OCI-LY3 (cell line): ENCODE results near the gene SYPL2.

Source experiments
- H2AFZ ChIP-seq: fragments of 200-600, 300-600 bp; shearing (Covaris generic); 2 replicates; pipeline ENCODE4 v1.6.0; 2014; ENCODE audit warnings: antibody characterized with exemption, low read depth, low read length
- H3K27ac ChIP-seq: fragments of 200-600, 300-600 bp; sonication (generic); 2 replicates; pipeline ENCODE4 v1.5.1; 2014; ENCODE audit warnings: mild to moderate bottlenecking, low read length, moderate library complexity, mixed read lengths
- H3K27me3 ChIP-seq: fragments of 200-600, 300-600 bp; sonication (generic); 2 replicates; pipeline ENCODE4 v1.6.1; 2014; ENCODE audit warnings: low read depth, low read length, mixed read lengths
- H3K36me3 ChIP-seq: fragments of 200-600, 300-600 bp; sonication (generic); replicated peaks from 2 replicates; pipeline ENCODE3; 2014; ENCODE audit warnings: low read depth, low read length, mixed read lengths
- H3K4me1 ChIP-seq: fragments of 300-600, 200-600 bp; sonication (generic); 2 replicates; pipeline ENCODE4 v1.6.1; 2014; ENCODE audit warnings: low read length, mixed read lengths
- H3K4me2 ChIP-seq: fragments of 200-600, 300-600 bp; sonication (generic); 2 replicates; pipeline ENCODE4 v1.6.1; 2014; ENCODE audit warnings: low read length, mixed read lengths
- H3K4me3 ChIP-seq: fragments of 300-600, 200-600 bp; sonication (generic); 2 replicates; pipeline ENCODE4 v1.5.1; 2014; ENCODE audit warnings: antibody characterized with exemption, mild to moderate bottlenecking, low read length, moderate library complexity
- H3K79me2 ChIP-seq: fragments of 300-600, 200-600 bp; shearing (Covaris generic); 2 replicates; pipeline ENCODE4 v1.6.1; 2014; ENCODE audit warnings: mild to moderate bottlenecking, low read length, mixed read lengths
- H3K9ac ChIP-seq: fragments of 300-600, 200-600 bp; shearing (Covaris generic); 2 replicates; pipeline ENCODE4 v1.6.0; 2014; ENCODE audit warnings: mild to moderate bottlenecking, low read length, moderate library complexity
- H3K9me3 ChIP-seq: fragments of 200-600, 300-600 bp; shearing (Covaris generic); 2 replicates; pipeline ENCODE4 v1.6.1; 2014; ENCODE audit warnings: low read length, mixed read lengths; ENCODE audit not compliant: insufficient read depth
- H4K20me1 ChIP-seq: fragments of 200-600, 300-600 bp; sonication (generic); 2 replicates; pipeline ENCODE4 v1.6.1; 2016; ENCODE audit warnings: low read length, mixed read lengths; ENCODE audit not compliant: insufficient read depth
- EZH2phosphoT487 ChIP-seq: fragments of 200-600 bp; shearing (Covaris generic); IDR thresholded peaks from 2 replicates; pipeline ENCODE4 v1.6.1; 2018; ENCODE audit warnings: antibody characterized with exemption, mixed run types, low read depth
- TF ChIP-seq, protein P1 (sequence below): fragments of 200-600, 300-600 bp; sonication (generic); IDR thresholded peaks from 2 replicates; pipeline ENCODE4 v1.5.1; 2014; ENCODE audit warnings: antibody characterized with exemption, low read length, low read depth

Gene SYPL2

DNA sequence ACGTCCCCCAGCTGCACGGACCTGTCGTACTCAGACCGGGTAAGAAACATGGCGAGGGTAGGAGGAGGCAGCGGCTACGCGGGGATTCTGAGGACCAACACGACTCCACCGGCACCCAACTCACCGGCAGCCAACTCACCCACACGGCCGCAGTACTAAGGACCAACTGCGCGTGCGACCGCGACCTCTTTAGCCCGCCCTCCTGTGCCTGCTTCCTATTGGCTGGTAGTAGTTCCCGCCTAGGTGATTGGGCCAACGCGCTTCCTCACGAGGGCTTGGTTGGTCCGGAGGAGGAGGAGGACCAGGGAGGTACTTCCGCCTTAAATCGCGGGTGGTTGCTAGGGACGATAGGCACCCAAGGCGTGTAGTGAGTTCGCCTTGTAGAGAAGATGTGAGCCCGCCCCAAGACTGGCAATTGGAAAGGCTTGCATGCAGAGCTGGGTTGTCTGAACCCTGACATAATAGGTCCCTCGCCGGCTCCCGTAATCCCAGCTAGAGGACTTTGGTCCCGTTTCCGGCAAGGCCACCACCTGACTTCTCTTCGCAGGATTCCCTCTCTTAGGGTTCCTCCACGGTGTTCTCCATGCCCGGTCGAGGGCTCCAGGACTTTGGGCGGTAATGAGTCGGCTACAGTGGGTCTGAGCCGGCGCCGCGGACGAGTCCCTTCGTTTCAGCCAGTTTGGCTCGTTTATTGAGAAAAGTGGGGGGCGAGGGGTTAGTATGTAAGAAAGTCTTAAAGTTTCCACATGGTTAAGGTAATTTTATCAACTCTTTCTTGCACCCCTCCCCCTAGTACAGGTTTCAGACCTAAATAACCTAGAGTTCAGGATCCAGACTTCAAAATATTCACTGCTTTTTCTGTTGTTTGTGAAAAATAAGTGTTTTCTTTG, 39.8 kb upstream of the SYPL2 start, which contains the start of gene PSMA5:
Gene PSMA5, minus strand, starts transcription at position 168 of the 890 bp plus-strand sequence. Its CDS starts 118 bp downstream, at position 50.
- Histone ChIP-seq H3K9ac (peak within 1 kb of the TSS; percentile 84), H3K4me2 (peak within 1 kb of the TSS; percentile 83), H3K27me3 (no peaks in the 10 kb centered on the region), H3K4me3 (peak within 1 kb of the TSS; percentile 89), H3K79me2 (peaks cover 60% of the 10 kb centered on the region), H3K36me3 (peaks cover 9% of the 10 kb centered on the region), H2AFZ (no peak within 1 kb of the TSS), H3K4me1 (peaks cover 15% of the 10 kb centered on the region), H3K27ac (peak within 1 kb of the TSS; percentile 72), H3K9me3 (no peaks in the 10 kb centered on the region), H4K20me1 (no peaks in the 10 kb centered on the region)
- TF ChIP-seq, protein P1, sequence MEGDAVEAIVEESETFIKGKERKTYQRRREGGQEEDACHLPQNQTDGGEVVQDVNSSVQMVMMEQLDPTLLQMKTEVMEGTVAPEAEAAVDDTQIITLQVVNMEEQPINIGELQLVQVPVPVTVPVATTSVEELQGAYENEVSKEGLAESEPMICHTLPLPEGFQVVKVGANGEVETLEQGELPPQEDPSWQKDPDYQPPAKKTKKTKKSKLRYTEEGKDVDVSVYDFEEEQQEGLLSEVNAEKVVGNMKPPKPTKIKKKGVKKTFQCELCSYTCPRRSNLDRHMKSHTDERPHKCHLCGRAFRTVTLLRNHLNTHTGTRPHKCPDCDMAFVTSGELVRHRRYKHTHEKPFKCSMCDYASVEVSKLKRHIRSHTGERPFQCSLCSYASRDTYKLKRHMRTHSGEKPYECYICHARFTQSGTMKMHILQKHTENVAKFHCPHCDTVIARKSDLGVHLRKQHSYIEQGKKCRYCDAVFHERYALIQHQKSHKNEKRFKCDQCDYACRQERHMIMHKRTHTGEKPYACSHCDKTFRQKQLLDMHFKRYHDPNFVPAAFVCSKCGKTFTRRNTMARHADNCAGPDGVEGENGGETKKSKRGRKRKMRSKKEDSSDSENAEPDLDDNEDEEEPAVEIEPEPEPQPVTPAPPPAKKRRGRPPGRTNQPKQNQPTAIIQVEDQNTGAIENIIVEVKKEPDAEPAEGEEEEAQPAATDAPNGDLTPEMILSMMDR = no peak
- TF ChIP-seq EZH2phosphoT487 = no peak

DNA sequence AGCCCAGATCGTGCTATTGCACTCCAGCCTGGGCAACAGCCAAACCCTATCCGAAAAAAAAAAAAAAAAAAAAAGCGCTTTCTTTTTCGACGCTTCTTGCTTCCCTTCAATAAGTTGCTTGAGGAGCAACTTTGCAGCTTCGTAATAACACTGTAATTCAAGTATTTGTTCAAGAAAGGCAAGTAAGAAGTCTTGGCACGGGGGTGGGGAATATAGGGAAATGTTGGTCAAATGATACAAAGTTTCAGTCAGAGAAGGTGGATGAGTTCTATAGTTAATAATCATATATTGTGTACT, 39.2 kb upstream of the SYPL2 start:
- H4K20me1 ChIP-seq = no peaks in the 10 kb centered on the region
- peaks cover 15% of the 10 kb centered on the region for H3K4me1 ChIP-seq
- TF ChIP-seq EZH2phosphoT487 = no peak
- TF ChIP-seq, protein P1 = no peak
- H3K4me2 ChIP-seq = peak overlapping the region; percentile 83
- peak overlapping the region; percentile 72 for H3K27ac ChIP-seq
- H3K36me3 ChIP-seq = peaks cover 9% of the 10 kb centered on the region
- no peaks in the 10 kb centered on the region for H3K27me3 ChIP-seq
- H2AFZ ChIP-seq = no peak overlapping the region
- H3K4me3 ChIP-seq = peak overlapping the region; percentile 89
- H3K79me2 ChIP-seq = peaks cover 54% of the 10 kb centered on the region
- no peaks in the 10 kb centered on the region for H3K9me3 ChIP-seq
- H3K9ac ChIP-seq = peak overlapping the region; percentile 84

DNA sequence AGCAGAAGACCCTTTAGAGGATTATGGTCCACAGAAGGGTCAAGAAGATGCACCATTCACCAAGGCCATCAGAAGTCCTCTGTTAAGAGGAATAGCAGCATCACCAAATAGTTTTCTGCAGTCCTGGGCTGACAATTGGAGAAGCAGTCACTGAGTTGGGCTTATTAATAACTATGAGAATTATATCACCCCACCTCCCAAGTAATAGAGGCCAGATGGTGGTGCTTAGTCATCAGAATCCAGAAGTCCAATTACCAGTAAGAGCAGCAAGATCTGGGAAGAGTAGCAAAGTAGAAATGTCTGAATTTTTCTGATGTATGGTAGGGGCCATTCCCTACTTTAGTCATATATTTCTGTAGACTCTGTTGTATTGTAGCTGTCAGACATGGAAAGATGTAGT, 34.0 kb upstream of the SYPL2 start:
- no peaks in the 10 kb centered on the region for H3K9me3 ChIP-seq
- no peak overlapping the region for H3K4me2 ChIP-seq
- no peak overlapping the region for H3K9ac ChIP-seq
- H3K36me3 ChIP-seq = no peaks in the 10 kb centered on the region
- no peaks in the 10 kb centered on the region for H3K27me3 ChIP-seq
- TF ChIP-seq EZH2phosphoT487 = no peak
- TF ChIP-seq, protein P1 = no peak
- H3K27ac ChIP-seq = no peak overlapping the region
- H3K4me3 ChIP-seq = no peak overlapping the region
- no peaks in the 10 kb centered on the region for H4K20me1 ChIP-seq
- peaks cover 8% of the 10 kb centered on the region; the same call in 1 of the 2 replicates for H3K4me1 ChIP-seq
- H2AFZ ChIP-seq = no peak overlapping the region
- H3K79me2 ChIP-seq = peaks cover 5% of the 10 kb centered on the region; the same call in 1 of the 2 replicates

DNA sequence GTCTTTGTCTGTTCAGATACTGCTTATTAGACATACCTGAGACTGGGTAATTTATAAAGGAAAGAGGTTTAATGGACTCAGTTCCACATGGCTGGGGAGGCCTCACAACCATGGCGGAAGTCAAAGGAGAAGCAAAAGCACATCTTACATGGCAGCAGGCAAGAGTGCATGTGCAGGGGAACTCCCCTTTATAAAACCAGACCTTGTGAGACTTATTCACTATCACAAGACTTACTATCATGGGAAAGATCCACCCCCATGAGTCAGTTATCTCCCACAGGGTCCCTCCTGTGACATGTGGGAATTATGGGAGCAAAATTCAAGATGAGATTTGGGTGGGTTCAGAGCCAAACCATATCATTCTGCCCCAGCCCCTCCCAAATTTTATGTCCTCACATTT, 33.0 kb upstream of the SYPL2 start:
- no peaks in the 10 kb centered on the region for H4K20me1 ChIP-seq
- no peak overlapping the region for H3K4me3 ChIP-seq
- H3K36me3 ChIP-seq = no peaks in the 10 kb centered on the region
- H3K79me2 ChIP-seq = no peaks in the 10 kb centered on the region
- no peak for TF ChIP-seq EZH2phosphoT487
- TF ChIP-seq, protein P1 = no peak
- H3K9ac ChIP-seq = no peak overlapping the region
- 0 out of 2 replicates have a peak, but pooled peaks cover 2% of the 10 kb centered on the region for H3K4me1 ChIP-seq
- H3K27ac ChIP-seq = no peak overlapping the region
- no peak overlapping the region for H2AFZ ChIP-seq
- H3K9me3 ChIP-seq = no peaks in the 10 kb centered on the region
- no peak overlapping the region for H3K4me2 ChIP-seq
- H3K27me3 ChIP-seq = no peaks in the 10 kb centered on the region
